ENCODE measurements around the gene B4GALT6. TPM values are rescaled to one million over a fixed set of nuclear protein-coding genes. Genes with fewer than 3 reads are reported as not detected.

Gene B4GALT6
- total RNA-seq, 2 experiments from 2014 or later = 1.7 to 2.4 TPM

- Mint-ChIP-seq H3K27ac (no peak overlapping the region), H3K36me3 (ENCODE audit: low read depth) (no peaks in the 10 kb centered on the region), H3K27me3 (peaks cover 44% of the 10 kb centered on the region), H3K9me3 (no peaks in the 10 kb centered on the region), H3K4me1 (ENCODE audit: low read depth) (peaks cover 9% of the 10 kb centered on the region), H3K4me3 (no peak overlapping the region)
- ATAC-seq (no peak), DNase-seq (no peak)
- ChIA-PET POLR2A (interaction anchor here (1.3 kb wide), 1 partner anchor 13 kb away, joined by 3 read pairs; no protein-coding TSS in a partner anchor), CTCF (interaction anchor here (1.1 to 1.5 kb wide), 4 partner anchors 8 to 42 kb away, joined by 3 to 5 read pairs (median 4); no protein-coding TSS in a partner anchor)
- no peak for TF ChIP-seq CTCF (IDR thresholded peaks at IDR 0.05)
- intact Hi-C loops (cut with micrococcal nuclease) = no loop called here
Measured at GRCh38 chr18:31679791-31680432, 4.5 kb downstream of the B4GALT6 start.

- H3K36me3 Mint-ChIP-seq (ENCODE audit: low read depth) = no peaks in the 10 kb centered on the region
- intact Hi-C loops (cut with micrococcal nuclease) = no loop called here
- DNase-seq (no peak), ATAC-seq (no peak)
- H3K4me3 Mint-ChIP-seq = no peak overlapping the region
- CTCF ChIA-PET = no interaction called here
- no peak for TF ChIP-seq CTCF (IDR thresholded peaks at IDR 0.05)
- H3K27ac Mint-ChIP-seq = no peak overlapping the region
- peaks cover 9% of the 10 kb centered on the region for H3K4me1 Mint-ChIP-seq (ENCODE audit: low read depth)
- POLR2A ChIA-PET = no interaction called here
- peaks cover 41% of the 10 kb centered on the region for H3K27me3 Mint-ChIP-seq
- H3K9me3 Mint-ChIP-seq = no peaks in the 10 kb centered on the region
Measured at GRCh38 chr18:31679133-31679742, 5.1 kb downstream of the B4GALT6 start.

GRCh38 chr18:31678425-31678824 is 6.0 kb downstream of the B4GALT6 start:
- Mint-ChIP-seq H3K4me1 (ENCODE audit: low read depth) (peaks cover 7% of the 10 kb centered on the region), H3K27ac (no peak overlapping the region), H3K4me3 (no peak overlapping the region), H3K36me3 (ENCODE audit: low read depth) (no peaks in the 10 kb centered on the region), H3K27me3 (peaks cover 32% of the 10 kb centered on the region), H3K9me3 (no peaks in the 10 kb centered on the region)
- CTCF ChIA-PET = no interaction called here
- intact Hi-C loops (cut with micrococcal nuclease) = no loop called here
- ATAC-seq (no peak), DNase-seq (no peak)
- no peak for TF ChIP-seq CTCF (IDR thresholded peaks at IDR 0.05)
- POLR2A ChIA-PET = no interaction called here

GRCh38 chr18:31677592-31677991 is 6.8 kb downstream of the B4GALT6 start:
- no peak for TF ChIP-seq CTCF (IDR thresholded peaks at IDR 0.05)
- no peak for ATAC-seq
- no peaks in the 10 kb centered on the region for H3K9me3 Mint-ChIP-seq
- H3K36me3 Mint-ChIP-seq (ENCODE audit: low read depth) = no peaks in the 10 kb centered on the region
- ChIA-PET POLR2A (no interaction called here), CTCF (interaction anchor here (1.6 kb wide), 1 partner anchor 44 kb away, joined by 5 read pairs; no protein-coding TSS in a partner anchor)
- DNase-seq = no peak
- H3K27ac Mint-ChIP-seq = no peak overlapping the region
- peaks cover 2% of the 10 kb centered on the region for H3K4me1 Mint-ChIP-seq (ENCODE audit: low read depth)
- intact Hi-C loops (cut with micrococcal nuclease) = no loop called here
- H3K27me3 Mint-ChIP-seq = peaks cover 25% of the 10 kb centered on the region
- no peak overlapping the region for H3K4me3 Mint-ChIP-seq

- DNase-seq (no peak), ATAC-seq (no peak)
- Mint-ChIP-seq H3K36me3 (ENCODE audit: low read depth) (no peaks in the 10 kb centered on the region), H3K4me1 (ENCODE audit: low read depth) (no peaks in the 10 kb centered on the region), H3K27me3 (peaks cover 16% of the 10 kb centered on the region), H3K9me3 (no peaks in the 10 kb centered on the region), H3K4me3 (no peak overlapping the region), H3K27ac (no peak overlapping the region)
- ChIA-PET POLR2A (no interaction called here), CTCF (no interaction called here)
- TF ChIP-seq CTCF (IDR thresholded peaks at IDR 0.05) = no peak
- intact Hi-C loops (cut with micrococcal nuclease) = no loop called here
Measured at GRCh38 chr18:31675404-31675803, 9.0 kb downstream of the B4GALT6 start.
